Activated CD4-positive, alpha-beta T cell treated with anti-CD3 and anti-CD28 coated beads for 4 hours (primary cell): Measurements from ENCODE around the gene DUSP10.

ENCODE experiments used
- DNase-seq, 2 donors: peaks; one replicate each; pipeline ENCODE4 v3.0.0-alpha.2; 2020

DUSP10 gene

DNA sequence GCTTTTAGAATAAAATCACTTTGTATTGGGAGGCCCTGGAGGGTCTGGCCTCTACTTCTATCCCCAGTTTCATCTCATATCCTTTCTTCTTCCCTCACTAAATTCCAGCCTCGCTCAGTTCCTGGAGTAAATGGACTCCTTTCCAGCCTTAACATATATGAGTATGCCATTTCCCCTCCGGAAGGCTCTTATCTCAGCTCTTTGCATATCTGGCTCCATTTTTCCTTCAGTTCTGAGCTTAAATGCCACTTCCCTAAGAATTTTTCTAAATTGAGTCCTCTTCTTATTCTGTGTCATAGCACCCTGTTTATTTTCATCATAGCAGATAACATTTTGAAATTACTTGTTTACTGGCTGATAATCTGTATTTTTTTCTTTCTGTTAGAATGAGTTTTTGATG, 20.2 kb upstream of the DUSP10 start:
- no peak for DNase-seq

- no peak for DNase-seq
Measured at GRCh38 chr1:221761354-221762002, 19.6 kb upstream of the DUSP10 start.

DNA sequence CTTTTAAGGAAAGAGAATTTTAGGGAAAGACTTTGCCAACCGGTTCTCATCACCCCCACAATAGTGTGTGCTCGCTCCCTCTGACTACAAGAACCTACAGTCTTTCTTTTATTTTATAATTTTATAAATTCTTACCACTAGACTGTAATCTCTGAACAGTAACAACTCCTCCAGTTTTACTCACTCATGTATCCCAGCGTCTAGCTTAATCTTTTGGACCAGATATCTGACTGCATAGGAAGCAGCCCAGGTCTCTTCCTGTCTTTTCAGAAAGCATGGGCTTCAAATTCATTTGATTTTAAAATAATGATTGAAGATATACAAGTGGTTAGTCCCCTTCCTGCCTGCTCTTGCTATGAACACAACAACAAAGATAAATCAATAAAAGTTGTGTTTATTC, 19.0 kb upstream of the DUSP10 start:
- DNase-seq, result no peak

DNA sequence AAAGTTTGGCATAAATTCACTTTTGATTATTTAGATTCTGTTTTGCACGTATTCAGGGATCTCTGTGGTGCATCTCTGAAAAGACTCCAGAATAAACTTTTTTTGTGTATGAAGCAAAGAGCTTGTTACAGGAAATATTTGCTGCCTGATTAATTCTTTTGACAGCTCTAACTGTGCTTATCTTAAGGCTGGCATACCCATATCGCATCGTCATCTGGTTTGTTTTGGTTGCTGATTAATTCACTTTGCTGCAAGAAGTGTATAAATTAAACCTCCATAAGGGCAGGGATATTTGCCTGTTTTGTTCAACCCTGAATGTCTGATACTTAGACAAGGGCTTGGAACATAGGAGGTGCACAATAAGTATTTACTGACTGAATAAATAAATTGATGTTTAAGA, 17.5 kb upstream of the DUSP10 start:
- no peak for DNase-seq

- DNase-seq, result no peak
Measured at GRCh38 chr1:221758455-221758854, 16.6 kb upstream of the DUSP10 start.

GRCh38 chr1:221756830-221757551, 15.1 kb upstream of the DUSP10 start:
- no peak for DNase-seq

DNA sequence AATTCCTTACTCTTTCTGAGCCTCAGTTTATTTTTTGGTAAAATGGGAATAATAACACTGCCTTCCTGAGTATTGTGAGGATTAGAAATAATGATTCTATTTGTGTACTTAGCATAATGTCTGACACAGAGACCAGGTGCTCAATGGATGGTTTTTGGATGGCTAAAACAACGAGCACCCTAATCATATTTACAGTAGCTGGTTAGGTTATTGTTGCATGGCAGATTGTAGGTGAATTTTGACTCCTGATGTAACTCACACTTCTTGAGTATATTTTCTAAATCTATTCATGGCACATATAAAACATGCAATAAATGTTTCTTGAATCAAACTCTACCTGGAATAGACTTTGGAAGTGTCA, 11.9 kb upstream of the DUSP10 start:
- no peak for DNase-seq

DNA sequence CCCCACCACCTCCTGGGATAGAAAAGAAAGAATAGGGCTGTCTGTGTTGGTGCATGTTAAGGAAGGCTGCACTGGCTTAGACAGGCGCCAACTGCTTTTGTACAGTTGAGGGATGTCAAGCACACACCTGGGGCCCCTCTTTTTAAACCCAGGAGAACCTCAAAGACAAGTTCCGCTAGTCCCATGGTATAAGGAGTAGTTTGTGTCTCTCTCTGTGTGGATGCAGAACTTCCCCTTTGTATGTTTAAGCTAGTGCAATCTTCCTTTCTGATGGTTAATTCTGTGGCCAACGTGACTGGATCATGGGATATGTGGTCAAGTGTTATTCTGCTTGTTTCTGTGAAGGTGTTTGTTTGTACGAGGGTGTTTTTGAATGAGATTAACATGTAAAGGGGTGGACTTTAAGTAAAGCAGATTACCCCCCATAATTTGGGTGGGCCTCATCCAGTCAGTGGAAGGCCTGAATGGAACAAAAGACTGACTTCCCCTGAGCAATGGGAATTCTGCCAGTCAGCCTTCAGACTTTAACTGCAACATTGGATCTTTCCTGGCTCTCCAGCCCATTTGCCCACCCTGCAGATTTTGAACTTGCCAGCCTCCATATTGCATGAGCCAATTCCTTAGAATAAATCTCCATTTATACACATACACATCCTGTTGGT, 9.5 kb upstream of the DUSP10 start:
- DNase-seq, result no peak

DNA sequence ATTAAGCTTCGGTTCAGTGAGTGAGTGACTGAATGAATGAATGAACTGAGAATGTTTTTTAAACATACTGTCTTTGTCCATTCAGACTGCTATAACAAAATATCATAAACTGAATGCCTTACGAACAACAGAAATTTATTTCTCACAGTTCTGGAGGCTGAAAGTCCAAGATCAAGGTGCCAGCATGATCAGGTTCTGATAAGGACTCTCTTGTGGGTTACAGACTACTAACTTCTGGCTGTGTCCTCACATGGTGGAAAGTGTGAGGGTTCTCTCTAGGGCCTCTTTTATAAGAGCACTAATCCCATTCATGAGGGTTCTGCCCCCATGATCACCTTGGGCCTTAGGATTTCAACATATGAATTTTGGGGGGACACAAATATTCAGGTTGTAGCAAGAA, 7.1 kb upstream of the DUSP10 start:
- no peak for DNase-seq

- DNase-seq, result no peak
Measured at GRCh38 chr1:221747839-221748238, 6.0 kb upstream of the DUSP10 start.

GRCh38 chr1:221743416-221744208, 1.7 kb upstream of the DUSP10 start:
- DNase-seq, result no peak

GRCh38 chr1:221742555-221743415, 896 bp upstream of the DUSP10 start:
- DNase-seq, result peak; percentile 63 to 77

DNA sequence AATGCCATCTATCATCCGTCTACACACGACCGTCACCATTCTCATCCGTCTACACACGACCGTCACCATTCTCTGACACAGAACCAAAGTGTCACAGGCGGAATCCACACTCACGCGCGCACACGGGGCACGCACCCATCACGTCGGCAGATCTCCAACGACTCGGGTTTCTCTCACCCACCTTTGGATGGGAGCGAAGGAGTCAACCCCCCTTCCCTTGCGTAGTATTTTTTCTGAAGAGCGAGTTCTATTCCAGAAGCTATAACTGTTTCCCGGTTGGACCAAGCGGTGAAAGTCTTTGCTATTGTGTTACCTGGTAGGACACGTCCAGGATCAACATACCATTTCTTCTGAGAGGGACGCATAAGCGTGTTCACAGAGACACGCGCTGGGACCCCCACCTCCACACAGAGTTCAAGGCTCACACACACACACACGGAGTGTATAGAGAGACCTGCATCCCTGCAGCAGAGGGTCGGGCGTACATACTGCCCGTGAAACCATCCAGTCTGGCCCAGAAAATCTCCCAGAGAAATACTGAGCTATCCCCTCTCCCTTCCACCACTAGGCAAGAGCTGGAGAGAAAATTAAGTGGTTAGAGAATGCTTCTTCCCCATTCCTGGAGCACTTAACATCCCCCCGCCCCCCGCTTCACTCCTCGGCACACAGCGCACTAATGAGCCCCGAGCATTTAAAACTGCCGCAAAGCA, 741 bp downstream of the DUSP10 start:
- DNase-seq, result peak; percentile 23 to 26

DNA sequence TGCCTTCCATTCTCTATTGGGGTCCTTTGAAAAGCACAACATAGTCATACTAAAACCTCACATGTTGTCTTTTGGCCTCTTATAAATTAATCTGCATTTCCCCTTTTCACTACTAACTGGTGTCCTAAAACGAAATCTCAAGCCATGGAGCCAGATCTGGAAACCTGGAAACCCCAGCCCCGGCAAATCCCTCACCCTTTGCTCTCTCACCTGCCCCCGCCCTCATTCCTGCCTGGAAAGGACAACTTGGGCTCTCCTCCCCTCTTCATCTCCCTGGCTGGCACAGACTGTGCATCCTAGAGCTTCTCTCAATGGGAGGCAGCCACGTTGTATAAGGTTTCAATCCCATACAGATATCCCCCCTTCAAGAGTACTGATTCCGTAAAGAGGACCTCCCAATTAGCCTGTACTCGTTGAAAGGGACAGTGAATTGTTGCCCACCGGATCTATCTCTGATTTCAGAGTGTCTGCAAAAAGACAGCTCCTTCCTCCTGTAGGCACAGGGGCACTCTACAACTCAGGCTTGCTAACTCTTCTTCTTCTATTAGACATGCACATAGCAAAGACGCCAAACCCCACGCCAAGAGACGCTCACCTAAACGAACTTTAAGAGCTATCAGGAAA, 1.4 kb downstream of the DUSP10 start:
- DNase-seq, result no peak

DNA sequence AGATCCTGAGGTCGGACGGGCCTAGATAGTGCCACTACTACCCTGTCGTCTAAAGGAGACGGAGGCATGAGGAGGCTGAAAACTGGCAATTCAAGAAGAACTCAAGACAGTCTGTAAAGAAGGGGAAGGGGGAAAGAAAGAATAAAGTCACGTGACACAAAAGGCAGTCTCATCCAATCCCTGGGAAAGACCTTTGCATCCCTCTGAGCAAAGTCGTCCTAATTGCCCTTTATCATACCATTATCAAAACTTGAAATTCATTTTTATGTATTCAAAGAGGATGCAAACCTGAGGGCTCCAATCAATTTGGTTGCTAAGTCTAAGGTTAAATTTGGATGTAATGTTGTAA, 2.2 kb downstream of the DUSP10 start:
- no peak for DNase-seq

DNA sequence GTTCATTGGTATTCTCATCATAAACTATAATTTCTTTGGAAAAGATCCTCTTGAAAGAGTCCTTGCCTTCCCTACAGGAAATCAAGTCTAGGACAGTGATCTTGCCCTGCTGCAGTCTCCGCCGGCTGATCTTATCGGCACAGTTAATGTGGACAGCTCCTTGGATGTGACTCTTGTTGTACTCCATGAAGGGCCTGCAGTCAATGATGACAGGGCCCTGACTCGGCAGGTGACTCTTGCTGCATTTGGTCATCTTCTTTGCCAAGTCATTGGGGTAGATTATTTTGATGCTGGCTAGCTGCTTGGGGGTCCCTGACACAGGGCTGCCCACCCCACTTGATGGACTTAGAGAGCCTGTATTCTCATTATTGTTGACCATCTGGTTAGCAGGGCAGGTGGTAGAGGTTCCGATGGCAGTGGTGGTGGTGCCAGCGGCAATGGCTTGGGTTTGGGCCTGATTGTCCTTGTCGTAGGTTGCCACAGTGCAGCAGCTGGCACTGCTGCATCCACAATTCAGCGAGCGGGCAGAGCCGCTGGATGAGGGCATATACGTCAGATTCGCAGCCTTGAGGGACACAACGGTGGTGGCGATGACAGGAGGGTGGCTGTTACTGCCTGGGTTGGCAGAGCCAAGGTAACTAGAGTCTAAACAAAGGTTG, 2.7 kb downstream of the DUSP10 start:
- DNase-seq, result no peak

DNA sequence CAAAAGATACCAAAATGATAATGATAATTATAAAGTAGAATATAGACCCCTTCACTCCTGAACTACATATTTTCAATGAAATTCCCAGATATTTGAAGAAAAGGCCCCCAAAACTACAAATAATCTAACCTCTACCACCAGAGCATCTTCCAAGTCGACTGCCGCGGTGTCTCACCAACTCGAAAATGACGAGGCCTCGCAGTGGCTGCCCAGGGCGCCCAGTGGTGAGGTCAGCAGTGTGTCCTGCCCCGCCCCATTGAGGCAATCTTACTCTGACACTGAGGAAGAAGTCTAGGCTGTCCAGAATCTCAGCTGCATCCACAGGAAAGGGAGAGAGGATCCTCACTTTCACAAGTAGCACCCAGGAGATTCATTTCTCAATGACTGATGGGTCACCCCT, 5.2 kb downstream of the DUSP10 start:
- DNase-seq, result no peak

DNA sequence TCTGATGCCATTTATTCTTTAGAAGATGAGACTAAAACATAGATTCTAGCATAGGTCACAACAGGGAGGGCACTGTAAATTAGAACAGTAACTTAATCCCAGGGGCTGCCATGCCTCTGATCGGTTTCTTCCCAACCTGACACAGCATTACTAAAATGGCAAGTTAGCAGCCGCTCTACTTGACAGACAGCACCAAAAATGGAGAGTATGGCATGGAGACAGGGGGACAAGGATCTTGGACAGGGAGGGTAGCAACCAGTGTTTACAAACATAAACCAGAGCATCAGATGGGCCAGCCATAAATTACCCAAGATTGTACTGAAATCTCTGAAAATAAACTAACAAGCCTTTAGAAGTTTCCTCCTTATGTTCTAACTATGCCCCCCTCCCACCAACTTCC, 5.9 kb downstream of the DUSP10 start:
- DNase-seq, result no peak

- no peak for DNase-seq
Measured at GRCh38 chr1:221734187-221734586, 7.7 kb downstream of the DUSP10 start.

DNA sequence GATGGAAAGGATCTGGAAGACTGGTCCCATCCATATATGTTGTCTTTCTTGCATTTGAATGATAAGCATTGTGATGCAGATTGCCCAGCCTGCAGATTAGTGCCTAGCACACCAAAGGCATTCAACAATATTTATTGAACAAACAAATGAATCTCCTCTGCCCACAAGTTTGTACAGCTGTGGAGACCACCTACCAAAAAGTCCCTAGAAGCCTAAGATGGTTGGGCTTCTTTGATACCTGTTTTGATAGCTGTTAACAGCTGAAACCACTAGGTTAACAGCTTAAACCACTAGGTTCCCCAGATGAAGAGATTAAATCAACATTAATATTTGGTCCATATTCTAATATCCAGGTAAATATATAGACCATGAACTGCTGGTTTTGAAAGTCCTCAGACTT, 9.8 kb downstream of the DUSP10 start:
- DNase-seq, result no peak

- no peak for DNase-seq
Measured at GRCh38 chr1:221729771-221730330, 12.0 kb downstream of the DUSP10 start.
